ENCODE data around the gene NFIB.

Gene NFIB

DNA sequence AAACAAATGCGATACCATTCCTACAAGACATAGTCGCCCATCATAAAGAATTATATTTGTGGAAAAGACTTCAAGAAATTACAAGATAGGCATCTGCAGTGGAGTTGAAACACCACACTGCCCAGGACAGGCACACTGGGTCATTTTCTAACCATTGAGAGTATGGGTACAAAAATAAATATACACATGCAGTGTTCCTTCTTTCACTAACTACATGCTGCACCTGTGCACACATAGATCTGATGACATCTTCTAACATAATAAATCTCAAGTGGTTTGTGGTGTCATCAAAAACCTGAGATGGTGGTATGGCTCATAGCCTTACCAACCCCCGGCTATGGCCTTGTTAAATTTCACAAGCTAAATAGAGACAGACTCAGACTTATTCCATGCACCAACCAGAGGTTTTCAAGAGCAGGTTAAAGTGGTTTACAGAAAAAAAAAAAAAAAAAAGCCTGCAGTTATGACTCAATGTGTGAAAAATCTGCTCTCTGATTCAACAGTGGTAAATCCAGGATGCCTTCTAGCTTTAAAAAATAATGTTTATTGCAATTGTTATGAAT is 12.4 kb upstream of the NFIB start:
- H3K4me3 ChIP-seq (ENCODE audit: low read depth, low read length): no peak overlapping the region
- TF ChIP-seq, protein P1, sequence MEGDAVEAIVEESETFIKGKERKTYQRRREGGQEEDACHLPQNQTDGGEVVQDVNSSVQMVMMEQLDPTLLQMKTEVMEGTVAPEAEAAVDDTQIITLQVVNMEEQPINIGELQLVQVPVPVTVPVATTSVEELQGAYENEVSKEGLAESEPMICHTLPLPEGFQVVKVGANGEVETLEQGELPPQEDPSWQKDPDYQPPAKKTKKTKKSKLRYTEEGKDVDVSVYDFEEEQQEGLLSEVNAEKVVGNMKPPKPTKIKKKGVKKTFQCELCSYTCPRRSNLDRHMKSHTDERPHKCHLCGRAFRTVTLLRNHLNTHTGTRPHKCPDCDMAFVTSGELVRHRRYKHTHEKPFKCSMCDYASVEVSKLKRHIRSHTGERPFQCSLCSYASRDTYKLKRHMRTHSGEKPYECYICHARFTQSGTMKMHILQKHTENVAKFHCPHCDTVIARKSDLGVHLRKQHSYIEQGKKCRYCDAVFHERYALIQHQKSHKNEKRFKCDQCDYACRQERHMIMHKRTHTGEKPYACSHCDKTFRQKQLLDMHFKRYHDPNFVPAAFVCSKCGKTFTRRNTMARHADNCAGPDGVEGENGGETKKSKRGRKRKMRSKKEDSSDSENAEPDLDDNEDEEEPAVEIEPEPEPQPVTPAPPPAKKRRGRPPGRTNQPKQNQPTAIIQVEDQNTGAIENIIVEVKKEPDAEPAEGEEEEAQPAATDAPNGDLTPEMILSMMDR (IDR thresholded peaks at IDR 0.05; ENCODE audit: low read depth, low read length): no peak

DNA sequence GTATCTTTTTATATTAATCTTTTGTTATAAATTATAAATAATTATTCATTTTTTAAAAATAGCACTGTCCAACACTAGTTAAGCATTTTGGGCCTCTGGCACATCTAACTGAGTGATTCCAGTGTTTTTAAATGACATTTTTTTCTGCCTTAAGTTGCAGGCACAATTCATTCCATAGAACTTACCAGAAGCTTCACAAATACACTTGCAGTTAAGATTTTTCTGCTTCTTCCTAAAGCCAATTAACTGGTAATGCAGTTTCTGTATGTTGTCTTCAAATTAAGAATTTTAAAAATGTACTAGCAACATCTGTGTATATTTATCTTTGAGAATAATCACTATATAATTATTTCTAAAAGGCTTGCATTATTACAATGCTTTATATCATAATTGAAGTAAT is 11.2 kb upstream of the NFIB start:
- no peak overlapping the region for H3K4me3 ChIP-seq (ENCODE audit: low read depth, low read length)
- TF ChIP-seq, protein P1 (IDR thresholded peaks at IDR 0.05; ENCODE audit: low read depth, low read length): no peak

DNA sequence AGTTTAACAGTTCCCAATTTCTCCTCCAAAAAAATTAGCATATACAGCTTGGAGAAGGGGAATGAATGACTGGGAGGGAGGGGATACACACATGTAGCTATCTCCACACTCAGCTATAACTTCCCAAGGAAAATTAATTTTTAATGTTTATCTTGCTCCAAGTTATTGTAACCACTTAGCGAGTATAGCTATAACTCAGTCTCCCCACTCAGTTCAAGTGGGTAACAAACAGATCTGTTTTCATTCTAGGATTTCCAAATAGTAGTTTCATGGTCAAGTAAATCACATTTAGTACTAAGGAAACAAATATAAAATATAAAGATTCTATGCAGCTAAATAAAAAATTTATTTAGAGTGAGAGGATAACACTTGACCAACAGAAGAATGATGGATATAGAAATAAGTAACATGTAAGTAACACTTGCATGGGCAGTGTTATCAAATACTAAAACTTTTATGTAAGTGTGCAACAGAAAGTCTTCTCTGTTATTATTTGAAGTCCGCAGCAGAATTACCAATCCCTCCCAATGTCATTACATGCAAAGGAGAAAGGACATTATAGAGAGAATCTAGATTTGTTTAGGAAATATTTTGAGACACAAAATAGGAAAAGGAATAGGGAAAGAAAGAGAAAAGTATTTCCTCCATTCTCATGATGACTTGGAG is 10.2 kb upstream of the NFIB start:
- H3K4me3 ChIP-seq (ENCODE audit: low read depth, low read length): no peak overlapping the region
- TF ChIP-seq, protein P1 (IDR thresholded peaks at IDR 0.05; ENCODE audit: low read depth, low read length): no peak

DNA sequence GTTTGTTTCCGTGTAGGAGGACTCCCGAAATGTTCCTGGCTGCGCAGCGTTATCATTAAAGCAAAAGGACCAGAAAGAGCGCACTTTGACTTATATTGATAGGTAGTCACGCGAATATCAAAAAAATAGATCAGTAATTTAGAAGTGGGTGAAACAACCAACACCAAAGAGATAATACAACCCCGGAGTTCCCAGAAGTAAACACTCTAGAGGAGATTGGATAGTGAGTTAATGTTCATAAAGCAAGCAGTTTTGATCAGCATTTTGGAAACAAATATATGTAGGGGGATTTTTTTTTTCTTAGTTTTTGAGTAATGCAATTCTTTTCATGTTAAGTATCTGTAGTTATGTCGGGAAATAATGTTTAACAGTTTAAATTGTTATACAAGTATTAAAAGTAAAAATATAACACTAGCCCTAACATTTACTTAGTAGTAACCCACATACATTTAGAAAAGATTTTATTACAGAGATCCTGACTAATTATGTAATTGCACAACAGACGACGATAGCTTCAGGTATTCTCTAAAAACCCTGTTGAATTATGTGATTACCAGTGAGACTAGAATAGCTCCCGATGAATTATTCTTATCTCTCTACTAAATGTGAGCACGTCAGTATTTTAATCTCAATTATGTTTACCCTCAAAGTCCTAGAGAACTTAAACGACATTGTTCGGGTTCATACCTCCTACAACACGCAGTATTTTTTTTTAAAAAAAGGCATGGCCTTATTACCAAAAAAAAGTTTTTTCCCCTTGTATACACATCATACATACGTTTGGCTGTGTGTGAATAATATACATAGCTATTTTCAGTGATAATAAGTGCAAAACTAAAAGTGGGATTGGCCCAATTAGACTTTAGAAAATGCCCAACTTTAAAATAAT is 9.4 kb upstream of the NFIB start:
- TF ChIP-seq, protein P1 (IDR thresholded peaks at IDR 0.05; ENCODE audit: low read depth, low read length): no peak
- peak overlapping the region; percentile 68 for H3K4me3 ChIP-seq (ENCODE audit: low read depth, low read length)

DNA sequence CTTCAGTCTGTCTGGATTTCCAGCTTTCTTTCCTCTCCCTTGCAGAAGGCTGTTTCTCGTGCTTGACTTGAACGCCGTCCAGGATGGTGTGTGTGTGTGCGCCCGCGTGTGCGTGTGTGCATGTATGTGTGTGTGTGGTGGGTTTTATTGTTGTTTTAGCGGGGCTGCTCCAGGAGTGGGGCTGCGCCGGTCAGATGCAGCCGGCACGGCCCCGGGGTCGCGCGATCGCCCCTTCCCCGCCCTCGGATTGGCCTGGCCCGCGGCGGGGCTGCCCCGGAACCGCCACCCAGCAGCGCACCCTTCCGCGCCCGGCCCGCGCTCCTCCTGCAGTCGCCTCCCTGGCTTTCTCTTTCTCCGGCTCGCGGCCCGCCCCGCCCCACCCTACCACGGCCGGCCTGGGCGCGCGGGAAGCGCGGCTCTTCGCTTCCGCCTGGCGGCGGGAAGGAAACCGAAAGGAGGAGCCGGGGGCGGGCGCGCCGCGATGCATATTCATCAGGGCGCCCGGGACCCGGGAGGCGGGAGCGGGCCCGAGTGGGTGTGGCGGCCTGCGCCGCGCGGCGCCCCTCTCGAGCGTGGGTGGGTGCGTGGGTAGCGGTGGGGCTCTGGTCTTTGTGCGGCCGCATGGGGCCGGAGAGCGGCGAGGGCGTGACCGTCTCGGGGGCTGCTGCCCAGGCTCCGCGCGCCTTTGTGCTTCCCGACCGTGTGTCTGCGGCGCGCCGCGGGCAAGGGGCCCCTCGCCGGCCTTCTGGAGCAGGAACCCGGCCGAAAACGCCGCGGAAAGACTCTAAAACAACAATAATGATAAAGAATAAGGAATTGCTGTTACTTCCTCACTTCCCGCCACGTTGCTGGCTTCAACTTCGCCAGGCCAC is 8.5 kb upstream of the NFIB start:
- peak overlapping the region; percentile 68 for H3K4me3 ChIP-seq (ENCODE audit: low read depth, low read length)
- TF ChIP-seq, protein P1 (IDR thresholded peaks at IDR 0.05; ENCODE audit: low read depth, low read length): no peak

DNA sequence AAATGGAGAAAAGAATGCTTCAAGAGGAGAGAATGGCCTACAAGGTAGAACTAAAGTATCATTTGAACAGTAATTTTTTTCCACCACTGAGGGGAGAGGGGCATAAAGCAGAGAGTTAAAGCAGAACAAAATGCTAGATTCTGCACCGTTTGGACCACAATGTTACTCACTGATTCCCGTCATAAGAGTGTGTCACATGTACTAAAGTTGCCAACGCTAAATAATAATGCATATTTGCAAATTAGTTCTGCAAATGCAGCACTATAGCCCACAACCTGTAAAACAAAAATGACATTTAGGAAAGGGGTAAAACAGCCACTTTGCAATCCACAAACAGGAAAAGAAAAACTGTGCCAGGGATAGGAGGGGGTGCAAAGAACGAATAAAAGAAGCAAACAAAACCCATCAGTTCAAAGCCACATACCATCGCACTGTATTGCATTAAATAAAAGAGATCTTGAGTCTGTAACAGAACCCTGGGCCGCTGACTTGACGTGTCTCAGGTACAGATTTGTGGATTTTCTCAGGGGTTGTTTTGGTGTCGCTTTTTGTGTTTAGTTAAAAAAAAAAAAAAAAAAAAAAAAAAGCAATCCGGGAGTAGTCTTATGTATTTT is 7.7 kb upstream of the NFIB start:
- TF ChIP-seq, protein P1 (IDR thresholded peaks at IDR 0.05; ENCODE audit: low read depth, low read length): no peak
- peak overlapping the region; percentile 68 for H3K4me3 ChIP-seq (ENCODE audit: low read depth, low read length)

Data from WI38 (cell line).